Myocyte (in vitro differentiated cells): ENCODE results near the gene COQ5. TPM values are rescaled to one million over a fixed set of nuclear protein-coding genes. Genes with fewer than 3 reads are reported as not detected.
"Not testable (repeated sequence)": the region's sequence is repeated elsewhere in the genome, so short reads cannot be mapped to it uniquely, and the experiment has no call there.

Source experiments
- DNase-seq: peaks from one replicate; pipeline ENCODE4 v3.0.0-alpha.2; 2012; ENCODE audit warnings: low read depth
- polyA plus RNA-seq: library from polyadenylated mRNA; unstranded; fragments of >200 nt; gene quantifications from one replicate; pipeline ENCODE4 v1.2.1, GENCODE V29; 2012; ENCODE audit warnings: missing spikeins
- total RNA-seq: library from RNA; depleted of rRNA; stranded (reverse); fragments of >200 nt; gene quantifications from 2 replicates; pipeline ENCODE4 v1.2.3, GENCODE V29; 2014

COQ5 gene
- 28.6 and 30.5 TPM in 2 replicates for total RNA-seq
- polyA plus RNA-seq = 48.2 TPM

DNA sequence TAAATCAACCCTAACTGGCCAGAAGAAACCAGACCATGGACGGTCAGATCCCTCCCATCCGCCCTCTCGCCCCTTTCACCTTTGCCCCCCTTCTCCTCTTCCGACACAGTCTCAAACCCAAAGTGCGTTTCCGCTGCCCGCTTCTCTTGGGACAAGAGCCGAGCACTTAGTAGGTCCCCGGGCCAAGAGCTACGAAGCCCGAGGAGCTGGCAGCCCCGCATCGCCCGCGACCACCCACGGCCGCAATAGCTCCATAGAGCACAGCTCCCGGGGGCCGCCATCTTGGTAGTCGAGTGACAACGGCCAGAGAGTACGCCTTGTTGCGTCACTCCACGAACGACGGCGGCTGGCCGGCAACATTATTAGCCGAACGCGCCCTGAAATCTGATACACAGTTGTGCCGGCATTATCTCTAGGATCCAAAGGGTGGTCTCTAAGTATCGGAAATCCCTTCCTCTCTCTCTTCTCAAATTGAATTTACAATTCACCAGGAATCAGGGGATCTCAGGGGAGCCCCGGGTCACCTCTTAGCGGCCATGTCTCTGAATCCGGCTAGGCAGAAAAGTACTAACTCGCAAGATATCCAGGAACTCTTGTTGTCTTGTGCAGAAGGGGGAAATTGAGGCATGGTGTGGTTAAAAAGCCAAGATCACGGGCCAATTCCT lies at the start of gene COQ5:
Gene COQ5 (minus strand): TSS at position 298 of the 665 bp plus-strand sequence. CDS start 17 bp downstream, at position 281.
- peak; percentile 93 for DNase-seq

DNA sequence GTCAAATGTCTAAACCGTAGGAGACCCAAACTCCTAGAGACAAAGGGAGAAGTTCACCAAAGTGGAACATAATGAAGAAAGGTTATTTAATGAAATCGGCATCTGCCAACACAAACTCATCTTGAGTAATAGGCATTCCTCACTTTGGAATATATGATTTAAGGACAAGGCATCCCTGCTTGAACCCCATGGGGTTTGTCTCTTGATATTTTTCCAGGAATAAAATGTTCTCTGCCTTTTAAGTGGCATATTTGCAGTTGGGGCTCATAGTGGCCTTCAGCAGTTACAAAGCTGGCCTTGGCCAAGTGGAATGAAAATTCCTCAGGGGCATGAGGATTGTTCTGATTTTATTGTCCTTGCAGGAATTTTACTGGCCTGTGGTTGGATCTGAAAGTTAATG lies 45.1 kb upstream of the COQ5 start:
- DNase-seq = no peak

- no peak for DNase-seq
Measured at GRCh38 chr12:120573560-120573959, 44.6 kb upstream of the COQ5 start.

- no peak for DNase-seq
Measured at GRCh38 chr12:120571299-120571698, 42.3 kb upstream of the COQ5 start.

DNA sequence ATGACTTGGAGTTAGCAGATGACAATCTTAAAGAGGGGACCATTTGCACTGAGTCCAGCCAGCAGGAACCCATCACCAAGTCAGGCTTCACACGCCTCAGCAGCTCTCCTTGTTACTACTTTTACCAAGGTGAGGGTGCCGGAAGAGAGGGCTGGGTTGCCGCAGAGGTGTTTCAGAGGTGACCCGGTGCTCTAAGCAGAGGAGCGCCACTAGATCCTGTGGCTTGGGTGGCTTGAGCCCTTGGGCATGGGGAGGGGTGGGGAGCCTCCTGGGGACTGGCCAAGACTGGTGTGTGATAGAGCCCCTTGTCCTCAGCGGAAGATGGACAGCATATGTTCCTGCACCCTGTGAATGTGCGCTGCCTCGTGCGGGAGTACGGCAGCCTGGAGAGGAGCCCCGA lies 34.5 kb upstream of the COQ5 start:
- DNase-seq = no peak

- peak; percentile 36 for DNase-seq
Measured at GRCh38 chr12:120562906-120563305, 33.9 kb upstream of the COQ5 start.

DNA sequence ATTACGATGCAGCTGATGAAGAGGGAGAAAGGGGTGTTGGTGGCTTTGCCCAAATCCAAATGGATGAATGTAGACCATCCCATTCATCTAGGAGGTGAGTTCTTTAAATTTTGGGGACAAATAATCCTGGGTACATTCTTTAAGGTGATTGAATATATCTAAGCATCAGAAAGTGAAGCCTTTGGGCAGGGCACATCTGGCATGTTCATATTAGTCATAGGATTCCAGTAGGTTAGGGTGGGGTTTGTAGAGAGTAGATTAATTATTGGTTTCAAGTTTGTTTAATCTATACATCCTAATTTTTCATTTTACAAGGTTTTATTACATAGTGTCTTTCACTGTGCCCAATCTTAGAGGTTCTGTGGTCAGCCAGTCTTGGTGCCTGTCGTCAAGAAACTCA lies 28.6 kb upstream of the COQ5 start:
- DNase-seq = no peak

DNA sequence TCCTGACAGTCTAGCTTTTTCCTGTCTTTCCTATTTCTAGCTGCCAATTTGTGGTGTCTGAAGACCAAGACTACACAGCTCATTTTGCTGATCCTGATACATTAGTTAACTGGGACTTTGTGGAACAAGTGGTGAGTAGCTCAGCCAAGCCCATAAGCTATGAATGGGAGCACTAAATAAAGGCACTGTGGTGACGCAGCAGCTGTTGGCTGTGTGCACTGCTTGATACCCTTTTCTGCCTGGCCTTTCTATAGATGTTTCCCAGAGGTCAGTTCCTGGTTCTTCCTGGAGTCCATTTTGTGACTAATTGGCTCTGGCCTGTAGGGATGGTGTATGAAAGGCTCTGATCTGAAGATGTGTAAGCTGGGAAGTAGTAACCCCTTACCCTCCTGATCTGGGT lies 25.7 kb upstream of the COQ5 start:
- peak; percentile 86 for DNase-seq

GRCh38 chr12:120546050-120546386 lies 17.1 kb upstream of the COQ5 start:
- DNase-seq = no peak

DNA sequence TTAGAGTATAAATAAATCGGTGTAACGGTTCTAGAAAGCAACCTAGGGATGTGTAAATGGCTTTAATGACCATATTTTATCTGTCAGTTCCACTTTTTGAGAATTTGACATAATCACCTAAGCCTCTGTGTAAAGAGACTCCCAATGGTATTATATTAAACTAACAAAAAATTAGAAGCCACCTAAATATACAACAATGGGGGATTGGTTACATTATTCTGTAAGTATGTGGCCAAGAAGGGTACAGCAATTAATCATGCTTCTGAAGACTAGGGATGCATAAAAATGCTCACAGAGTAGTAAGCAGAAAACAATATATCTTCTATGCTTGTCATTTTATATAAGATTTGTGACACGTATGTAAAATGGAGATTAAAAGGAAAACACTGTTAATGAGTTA lies 15.7 kb upstream of the COQ5 start:
- DNase-seq = no peak

DNA sequence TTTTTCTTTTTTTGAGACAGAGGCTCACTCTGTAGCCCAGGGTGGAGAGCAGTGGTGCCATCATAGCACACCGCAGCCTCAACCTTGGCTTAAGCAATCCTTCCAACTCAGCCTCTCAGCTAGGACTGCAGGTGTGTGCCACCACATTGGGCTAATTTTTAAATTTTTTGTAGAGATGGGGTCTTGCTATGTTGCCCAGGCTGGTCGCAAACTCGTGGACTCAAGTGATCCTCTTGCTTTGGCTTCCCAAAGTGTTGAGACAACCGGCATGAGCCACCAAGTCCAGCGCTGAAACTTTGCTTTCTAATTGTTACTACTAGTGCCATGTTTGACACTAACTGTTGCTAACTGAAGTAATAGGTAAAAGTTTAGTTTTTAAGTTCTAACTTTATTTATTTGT lies 13.2 kb upstream of the COQ5 start:
- DNase-seq = no peak

GRCh38 chr12:120540445-120540844 lies 11.5 kb upstream of the COQ5 start:
- DNase-seq = no peak

- DNase-seq = peak; percentile 80
Measured at GRCh38 chr12:120539303-120539702, 10.3 kb upstream of the COQ5 start.

DNA sequence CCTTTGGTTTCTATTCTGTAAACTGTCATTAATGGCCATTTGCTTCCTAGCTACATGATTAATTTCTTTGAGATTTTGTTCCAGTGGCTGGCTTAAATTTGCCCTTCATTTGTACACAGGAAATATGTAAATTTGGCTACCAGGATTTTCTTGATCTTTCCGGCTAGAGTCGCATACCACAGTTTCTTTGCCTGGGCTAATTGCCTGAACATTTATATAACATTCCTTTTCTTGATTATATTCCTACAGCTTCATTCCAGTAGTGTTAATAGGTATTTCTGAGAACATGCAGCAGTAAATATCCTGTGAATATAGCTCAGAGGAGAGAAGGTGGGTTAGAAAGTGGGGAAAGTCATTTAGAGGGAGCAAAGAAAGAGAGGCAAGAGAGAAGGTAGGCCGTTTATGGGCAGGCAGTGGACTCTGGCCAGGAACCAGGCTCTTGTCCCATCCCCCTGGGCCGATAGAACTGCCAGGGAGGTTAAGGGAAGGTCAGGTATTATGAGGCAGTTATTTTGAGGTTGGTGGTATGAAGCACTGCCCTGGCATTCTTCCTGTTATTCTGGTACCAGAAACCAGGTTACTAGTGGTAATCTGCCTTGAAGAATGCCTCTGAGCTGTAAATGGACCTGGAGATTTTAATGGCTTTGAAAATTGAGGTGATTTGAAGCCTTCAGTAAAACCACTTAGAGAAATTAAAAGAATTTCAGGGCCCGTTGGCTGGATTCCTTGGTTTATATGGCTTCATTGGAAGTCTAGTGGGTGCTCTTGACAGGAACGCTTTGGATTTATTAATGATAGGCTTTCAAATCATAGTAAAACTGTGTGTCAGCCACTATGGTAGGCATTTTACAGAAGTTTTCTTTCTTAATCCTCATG lies 9.6 kb upstream of the COQ5 start:
- DNase-seq = peak; percentile 78

DNA sequence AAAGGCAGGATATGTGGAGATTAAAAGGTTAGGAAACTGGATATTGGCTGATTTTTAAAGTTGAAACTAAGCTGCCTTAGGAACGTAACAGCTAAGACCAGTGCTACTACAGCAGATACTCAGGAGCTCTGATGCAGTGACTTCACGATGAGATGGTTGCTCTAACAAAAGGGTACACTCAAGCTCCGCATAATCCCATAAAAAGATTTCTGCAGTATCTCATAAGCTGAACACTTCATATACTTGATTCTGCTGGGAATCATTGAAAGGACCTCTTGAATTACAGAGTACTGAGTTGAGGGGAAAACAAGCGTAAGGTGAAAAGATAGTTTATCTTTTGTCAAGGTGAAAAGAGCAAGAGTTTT lies 8.9 kb upstream of the COQ5 start:
- DNase-seq = no peak

GRCh38 chr12:120536064-120536791 lies 7.3 kb upstream of the COQ5 start:
- DNase-seq = no peak

DNA sequence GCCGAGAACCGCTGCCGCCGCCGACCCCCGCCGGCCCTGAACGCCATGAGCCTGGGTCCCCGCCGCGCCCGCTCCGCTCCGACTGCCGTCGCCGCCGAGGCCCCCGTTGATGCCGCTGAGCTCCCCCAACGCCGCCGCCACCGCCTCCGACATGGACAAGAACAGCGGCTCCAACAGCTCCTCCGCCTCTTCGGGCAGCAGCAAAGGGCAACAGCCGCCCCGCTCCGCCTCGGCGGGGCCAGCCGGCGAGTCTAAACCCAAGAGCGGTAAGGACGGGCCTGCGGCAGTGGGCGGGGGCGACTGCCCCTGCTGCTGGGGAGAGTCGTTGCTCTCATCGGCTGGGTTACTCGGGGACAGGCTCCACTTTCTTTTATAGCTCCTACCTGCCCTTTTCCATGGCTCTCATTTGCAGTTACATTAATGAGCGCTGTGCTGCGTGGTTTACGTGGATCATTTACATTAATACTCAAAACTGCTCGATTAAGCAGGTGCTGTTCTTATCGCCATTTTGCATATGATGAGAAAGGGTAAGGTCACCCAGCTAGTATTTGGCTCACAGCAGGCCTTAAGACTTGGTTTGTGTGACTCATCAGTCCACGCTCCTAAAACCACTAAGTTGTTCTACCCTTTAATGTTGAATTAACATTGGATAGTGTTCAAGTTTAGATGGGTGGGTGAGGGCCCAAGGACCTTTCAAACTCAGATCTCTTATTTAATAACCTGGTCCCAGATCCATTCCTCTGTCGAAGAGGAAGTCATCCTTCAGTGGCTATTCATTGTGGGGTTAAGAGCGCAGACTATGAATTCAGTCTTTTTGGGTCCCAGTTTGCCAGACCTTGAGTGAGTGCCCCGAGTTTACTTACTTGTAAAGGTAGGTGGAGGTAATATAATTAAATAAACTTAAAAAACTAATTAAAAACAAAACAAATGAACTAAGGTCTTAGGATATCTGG lies 6.0 kb upstream of the COQ5 start:
- DNase-seq = peak; percentile 63

DNA sequence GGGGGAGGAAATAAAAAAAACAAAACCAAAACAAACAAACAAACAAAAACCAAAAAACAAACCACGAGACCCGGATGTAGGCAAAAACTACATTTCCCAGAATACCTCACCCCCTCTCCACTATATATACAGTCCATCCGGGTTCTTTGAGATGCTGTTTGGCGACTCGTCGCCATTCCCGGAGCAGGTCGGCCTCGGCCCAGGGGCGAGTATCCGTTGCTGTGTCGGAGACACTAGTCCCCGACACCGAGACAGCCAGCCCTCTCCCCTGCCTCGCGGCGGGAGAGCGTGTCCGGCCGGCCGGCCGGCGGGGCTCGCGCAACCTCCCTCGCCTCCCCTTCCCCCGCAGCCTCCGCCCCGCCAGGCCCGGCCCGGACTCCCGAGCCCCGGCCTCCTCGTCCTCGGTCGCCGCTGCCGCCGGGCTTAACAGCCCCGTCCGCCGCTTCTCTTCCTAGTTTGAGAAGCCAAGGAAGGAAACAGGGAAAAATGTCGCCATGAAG lies 5.3 kb upstream of the COQ5 start, which contains the start of gene RNF10:
Gene RNF10 (plus strand): TSS at position 154 of the 500 bp plus-strand sequence. CDS start 456 bp downstream, outside the sequence.
- DNase-seq = peak; percentile 95

GRCh38 chr12:120532701-120533238 lies 3.8 kb upstream of the COQ5 start:
- no peak for DNase-seq

- not testable (repeated sequence) for DNase-seq
Measured at GRCh38 chr12:120530418-120530761, 1.4 kb upstream of the COQ5 start.
